Islet precursor cell (in vitro differentiated cells): ENCODE results near the gene HTRA3.

Experiments
- DNase-seq: peaks from one replicate; pipeline ENCODE4 v3.0.0-alpha.2; 2018

HTRA3 gene

GRCh38 chr4:8315435-8316250, 46.1 kb downstream of the HTRA3 start:
- DNase-seq = peak; percentile 92

DNA sequence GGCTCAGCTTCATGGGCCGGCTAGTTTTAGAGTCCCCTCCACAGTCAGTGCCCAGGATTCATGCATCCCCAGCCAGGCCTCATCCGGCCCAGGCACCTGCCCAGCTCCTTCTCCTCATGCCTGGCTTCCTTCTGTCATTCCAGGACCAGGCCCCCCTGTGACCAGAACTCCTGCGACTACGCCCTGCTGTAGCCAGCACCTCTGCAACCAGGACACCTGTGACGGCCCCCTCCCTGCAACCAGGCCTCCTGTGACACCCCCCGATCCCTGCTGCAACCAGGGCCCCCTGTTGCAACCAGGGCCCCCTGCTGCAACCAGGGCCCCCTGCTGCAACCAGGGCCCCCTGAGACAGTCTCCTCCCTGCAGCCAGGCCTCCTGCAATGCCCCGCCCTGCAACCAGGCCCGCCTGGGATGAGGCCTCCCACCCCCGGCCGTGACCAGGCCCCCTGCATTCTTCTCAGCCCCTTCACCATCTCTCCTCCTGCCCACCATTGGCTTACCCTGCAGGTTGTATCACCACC, 46.8 kb downstream of the HTRA3 start:
- no peak for DNase-seq

- no peak for DNase-seq
These were observed 47.4 kb downstream of the HTRA3 start for GRCh38 chr4:8316911-8317351.

- DNase-seq = peak; percentile 26
These were observed 47.9 kb downstream of the HTRA3 start for GRCh38 chr4:8317474-8317873.

DNA sequence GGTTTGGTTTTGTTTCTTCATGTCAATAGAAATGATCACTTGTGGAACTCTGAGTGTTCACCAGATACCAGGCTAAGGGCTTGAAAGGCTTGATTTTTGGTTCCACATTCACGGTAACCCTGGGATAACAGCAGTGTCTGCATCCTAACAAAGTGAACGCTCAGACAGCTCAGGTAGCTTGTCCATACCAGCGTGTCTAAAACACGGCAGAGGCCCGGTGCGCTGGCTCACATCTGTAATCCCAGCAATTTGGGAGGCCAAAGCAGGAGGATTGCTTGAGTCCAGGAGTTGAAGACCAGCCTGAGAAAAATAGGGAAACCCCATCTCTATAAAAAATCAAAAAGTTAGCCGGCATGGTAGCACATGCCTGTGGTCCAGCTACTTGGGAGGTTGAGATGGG, 49.0 kb downstream of the HTRA3 start:
- peak; percentile 25 for DNase-seq

DNA sequence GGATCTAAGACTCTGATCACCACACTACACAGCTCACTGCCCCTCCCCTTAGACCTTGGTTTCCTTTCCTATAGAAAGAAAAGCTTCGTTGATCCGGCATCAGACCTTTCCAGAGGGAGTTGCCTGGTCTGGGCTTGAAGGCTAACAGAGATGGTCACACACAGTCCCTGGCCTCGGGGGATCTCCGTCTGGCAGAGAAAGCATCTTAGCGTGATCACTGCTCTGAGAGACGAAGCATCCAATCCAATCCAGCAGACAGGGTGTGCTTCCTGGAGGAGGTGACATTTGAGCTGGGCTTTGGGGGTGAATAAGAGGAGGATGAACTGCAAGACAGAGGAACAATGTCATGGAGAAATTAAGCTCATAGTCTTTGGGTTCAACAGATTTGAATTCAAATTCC, 49.5 kb downstream of the HTRA3 start:
- peak; percentile 57 for DNase-seq

DNA sequence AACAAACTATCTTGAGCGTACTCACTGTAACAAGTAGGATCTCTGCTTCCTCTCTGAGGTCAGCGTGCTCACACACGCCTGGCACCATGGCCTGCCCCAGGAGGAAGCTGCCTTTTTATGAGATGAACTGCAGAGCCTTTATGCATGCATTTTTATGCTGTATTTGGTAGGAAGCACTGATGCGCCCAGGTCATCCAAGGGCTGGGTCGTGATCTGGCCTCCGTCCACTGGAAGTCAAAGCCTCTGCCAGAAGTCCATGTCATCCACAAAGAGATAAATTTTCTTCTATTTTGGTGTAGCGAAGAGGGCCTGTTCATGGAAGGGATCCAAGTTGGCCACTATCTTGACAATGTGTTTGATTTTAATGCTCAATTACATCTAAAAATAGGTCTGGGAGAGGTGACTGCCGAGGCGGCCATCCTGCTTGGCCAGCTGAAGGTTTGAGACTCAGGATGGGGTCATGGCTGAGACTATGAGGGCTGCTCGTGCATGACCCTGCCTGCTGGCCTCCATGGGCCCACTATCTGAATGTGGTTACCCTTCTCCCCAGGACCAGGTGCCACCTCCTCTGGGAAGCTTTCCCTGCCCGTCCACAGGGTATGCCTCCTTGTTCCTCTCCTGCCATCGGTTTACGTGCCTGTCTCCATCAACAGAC, 50.3 kb downstream of the HTRA3 start:
- peak; percentile 42 for DNase-seq

DNA sequence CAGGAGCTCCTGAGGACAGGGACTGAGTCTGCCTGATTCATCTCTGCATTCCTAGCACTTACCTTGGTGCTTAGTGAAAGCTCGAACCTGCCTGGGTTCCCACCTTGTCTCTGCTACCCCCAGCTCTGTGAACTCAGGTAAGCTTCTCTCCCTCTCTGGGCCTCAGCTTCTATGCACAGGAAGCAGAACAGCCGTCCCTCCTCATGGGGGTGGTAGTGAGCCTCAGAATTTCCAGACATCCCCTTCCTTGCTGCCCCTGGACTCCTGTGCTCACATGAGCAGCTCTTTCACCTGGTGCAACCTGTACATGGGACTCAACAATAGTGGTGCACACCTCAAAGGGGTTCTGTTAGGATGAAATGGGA, 50.8 kb downstream of the HTRA3 start:
- peak; percentile 61 for DNase-seq

GRCh38 chr4:8321220-8321619, 51.7 kb downstream of the HTRA3 start:
- no peak for DNase-seq

GRCh38 chr4:8321771-8322170, 52.2 kb downstream of the HTRA3 start:
- no peak for DNase-seq

DNA sequence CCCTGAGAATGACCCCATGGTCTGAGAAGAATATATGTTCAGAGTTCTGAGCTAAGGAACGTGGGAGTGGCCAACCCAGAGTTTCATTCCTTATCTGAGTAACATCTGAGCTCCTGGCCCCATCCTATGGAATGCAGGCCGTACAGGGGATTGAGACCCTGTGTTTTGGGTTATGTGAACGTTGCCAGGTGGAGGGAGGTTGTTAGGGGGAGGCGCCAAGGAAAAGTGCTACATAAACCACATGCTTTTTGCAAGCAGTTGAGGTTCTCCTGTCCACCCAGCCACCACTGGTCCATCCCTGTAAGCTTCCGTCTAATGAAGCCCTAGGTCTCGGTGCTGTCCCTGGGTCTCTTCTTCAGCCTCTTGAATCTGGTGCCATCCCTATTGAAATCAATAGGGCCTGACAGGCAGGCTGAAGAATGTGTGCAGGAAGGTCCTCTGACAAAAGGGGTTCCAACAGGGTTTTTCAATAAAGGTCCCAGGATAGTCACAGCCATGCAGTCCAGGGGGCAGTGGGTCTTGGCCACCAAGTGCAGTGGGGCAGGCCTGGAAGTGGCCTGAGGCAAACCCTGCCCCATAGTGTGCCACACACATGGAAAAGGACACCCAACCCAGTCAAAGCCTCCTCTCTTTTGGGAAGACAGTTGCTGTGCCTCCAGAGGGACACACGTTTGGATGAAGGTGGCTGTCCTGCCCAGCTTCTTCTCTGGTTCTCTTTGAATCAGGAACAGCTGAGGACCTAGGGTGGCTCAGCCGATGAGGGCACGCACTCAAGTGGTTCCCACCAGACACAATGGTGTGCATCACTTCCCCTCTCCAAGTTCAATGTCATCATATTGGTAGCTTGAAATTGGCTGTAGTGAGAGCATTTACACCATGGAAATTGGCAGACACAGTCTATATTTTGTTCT, 53.5 kb downstream of the HTRA3 start:
- peak; percentile 50 for DNase-seq

DNA sequence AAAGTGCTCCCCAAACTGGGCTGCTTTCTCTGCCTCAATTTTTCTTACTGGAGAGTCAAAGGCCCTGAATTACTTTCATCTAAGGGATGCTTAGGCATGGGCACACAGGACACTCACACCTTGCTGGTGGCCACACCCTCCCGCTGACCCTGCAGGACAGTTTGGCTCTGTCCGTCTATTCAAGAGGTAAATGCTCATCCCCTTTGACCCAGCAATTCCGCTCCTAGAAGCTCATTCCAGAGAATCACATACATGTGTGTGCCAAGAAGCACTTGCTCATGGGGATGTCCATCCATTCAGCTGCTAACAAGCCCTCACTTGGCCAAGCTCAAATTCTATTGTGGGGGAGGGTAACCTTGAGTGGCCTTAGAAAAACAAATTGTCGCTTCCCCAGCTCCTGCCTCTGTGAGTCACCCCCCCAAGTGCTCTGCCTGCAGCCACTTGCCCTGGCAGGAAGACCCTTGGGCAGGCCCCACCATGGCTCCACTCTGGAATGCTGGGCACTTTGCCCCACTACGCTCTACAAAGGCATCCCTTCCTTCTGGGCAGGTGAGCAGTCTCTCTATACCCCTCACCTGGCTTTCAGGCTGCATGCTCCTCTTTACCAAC, 54.5 kb downstream of the HTRA3 start:
- peak; percentile 42 for DNase-seq

- peak; percentile 30 for DNase-seq
These were observed 55.2 kb downstream of the HTRA3 start for GRCh38 chr4:8324640-8325239.

- DNase-seq = no peak
These were observed 55.9 kb downstream of the HTRA3 start for GRCh38 chr4:8325291-8325973.

GRCh38 chr4:8326206-8326605, 56.7 kb downstream of the HTRA3 start:
- DNase-seq = no peak

- DNase-seq = no peak
These were observed 58.9 kb downstream of the HTRA3 start for GRCh38 chr4:8328456-8328855.

- DNase-seq = no peak
These were observed 59.5 kb downstream of the HTRA3 start for GRCh38 chr4:8328866-8329559.

DNA sequence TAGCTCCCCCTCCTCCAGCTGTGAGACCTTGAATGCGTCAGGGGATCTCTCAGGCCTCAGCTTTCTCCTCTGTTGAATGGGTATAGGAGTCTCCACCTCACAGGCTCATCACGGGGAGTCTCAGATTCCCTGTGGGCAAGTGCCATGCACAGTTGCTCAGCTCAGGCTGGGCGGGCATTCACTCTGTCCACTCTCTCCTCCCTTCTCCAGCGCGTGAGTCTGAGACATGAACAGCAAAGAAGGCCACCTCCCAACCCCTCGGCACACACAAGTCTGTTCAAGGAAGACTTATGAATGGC, 60.0 kb downstream of the HTRA3 start:
- DNase-seq = no peak

- peak; percentile 50 for DNase-seq
These were observed 60.6 kb downstream of the HTRA3 start for GRCh38 chr4:8329859-8330761.
